ENCODE data around the gene TAOK3.

GRCh38 chr12:118101051-118101450 is 271.7 kb downstream of the TAOK3 start:
- TF ChIP-seq, protein P1, sequence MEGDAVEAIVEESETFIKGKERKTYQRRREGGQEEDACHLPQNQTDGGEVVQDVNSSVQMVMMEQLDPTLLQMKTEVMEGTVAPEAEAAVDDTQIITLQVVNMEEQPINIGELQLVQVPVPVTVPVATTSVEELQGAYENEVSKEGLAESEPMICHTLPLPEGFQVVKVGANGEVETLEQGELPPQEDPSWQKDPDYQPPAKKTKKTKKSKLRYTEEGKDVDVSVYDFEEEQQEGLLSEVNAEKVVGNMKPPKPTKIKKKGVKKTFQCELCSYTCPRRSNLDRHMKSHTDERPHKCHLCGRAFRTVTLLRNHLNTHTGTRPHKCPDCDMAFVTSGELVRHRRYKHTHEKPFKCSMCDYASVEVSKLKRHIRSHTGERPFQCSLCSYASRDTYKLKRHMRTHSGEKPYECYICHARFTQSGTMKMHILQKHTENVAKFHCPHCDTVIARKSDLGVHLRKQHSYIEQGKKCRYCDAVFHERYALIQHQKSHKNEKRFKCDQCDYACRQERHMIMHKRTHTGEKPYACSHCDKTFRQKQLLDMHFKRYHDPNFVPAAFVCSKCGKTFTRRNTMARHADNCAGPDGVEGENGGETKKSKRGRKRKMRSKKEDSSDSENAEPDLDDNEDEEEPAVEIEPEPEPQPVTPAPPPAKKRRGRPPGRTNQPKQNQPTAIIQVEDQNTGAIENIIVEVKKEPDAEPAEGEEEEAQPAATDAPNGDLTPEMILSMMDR (IDR thresholded peaks at IDR 0.05), result no peak
- TF ChIP-seq EP300 (IDR thresholded peaks at IDR 0.05), result no peak

Measured in esophagus muscularis mucosa (tissue), 3 donors.